D721Med (cell line): ENCODE measurements around the gene SOCS6.

Source experiments
- DNase-seq: peaks from one replicate; pipeline ENCODE4 v3.0.0; 2011; ENCODE audit warnings: low spot score; ENCODE audit not compliant: insufficient read length
- FAIRE-seq: peaks from 2 replicates; lab custom pipeline; 2011; peaks lifted over from hg19 to GRCh38; lab: Jason Lieb, UNC
- TF ChIP-seq, protein P1 (sequence below): IDR thresholded peaks from 2 replicates; pipeline ENCODE4 v1.5.1; 2012; ENCODE audit warnings: mild to moderate bottlenecking, control low read depth; ENCODE audit not compliant: insufficient read depth; ENCODE audit errors: missing control alignments

SOCS6 gene

DNA sequence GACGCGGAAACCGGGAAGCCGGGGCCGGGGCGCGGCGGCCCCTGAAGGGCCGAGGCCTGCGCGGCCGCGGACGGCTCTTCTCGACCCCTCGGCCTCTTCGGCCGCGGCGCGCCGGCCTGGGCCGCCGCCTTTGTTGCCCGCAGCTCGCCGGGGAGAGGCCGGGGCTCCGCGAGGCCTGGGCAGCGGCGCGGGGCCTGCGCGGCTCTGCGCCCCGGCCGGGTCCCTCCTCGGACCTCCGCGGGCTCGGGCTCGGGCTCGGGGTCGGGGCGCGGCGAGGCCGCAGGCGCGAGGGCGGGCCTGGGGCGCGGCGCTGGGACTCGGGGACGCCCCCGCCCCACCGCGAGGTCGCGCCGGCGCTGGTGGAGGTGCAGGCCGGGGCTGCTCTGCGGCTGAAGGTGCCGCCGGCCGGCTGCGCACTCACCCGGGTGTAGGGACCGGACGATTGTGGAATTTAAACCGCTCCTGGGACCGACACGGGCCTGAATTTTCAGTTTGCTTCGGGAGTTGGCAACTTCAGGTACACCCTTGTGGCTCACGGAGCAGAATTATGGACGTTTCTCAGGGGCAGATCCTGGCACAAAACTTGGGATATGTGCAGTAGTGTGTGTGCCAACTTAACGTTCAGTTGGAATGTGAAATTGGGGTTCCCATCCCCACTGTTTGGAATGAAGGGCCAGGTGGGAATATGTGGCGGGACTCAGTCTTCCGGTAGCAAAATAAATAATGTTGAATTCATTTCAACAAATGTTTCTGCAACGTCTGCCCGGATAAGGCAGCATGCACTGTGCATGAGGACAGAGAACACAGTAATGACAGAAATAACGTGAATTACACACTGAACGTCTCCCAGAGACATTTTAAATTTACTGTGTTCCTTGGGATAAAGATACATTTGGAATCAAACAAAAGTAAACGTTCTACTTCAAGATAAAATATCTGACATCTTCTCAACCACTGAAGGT, 787 bp downstream of the SOCS6 start:
- DNase-seq = peak; percentile 67
- FAIRE-seq = peak; percentile 100
- TF ChIP-seq, protein P1, sequence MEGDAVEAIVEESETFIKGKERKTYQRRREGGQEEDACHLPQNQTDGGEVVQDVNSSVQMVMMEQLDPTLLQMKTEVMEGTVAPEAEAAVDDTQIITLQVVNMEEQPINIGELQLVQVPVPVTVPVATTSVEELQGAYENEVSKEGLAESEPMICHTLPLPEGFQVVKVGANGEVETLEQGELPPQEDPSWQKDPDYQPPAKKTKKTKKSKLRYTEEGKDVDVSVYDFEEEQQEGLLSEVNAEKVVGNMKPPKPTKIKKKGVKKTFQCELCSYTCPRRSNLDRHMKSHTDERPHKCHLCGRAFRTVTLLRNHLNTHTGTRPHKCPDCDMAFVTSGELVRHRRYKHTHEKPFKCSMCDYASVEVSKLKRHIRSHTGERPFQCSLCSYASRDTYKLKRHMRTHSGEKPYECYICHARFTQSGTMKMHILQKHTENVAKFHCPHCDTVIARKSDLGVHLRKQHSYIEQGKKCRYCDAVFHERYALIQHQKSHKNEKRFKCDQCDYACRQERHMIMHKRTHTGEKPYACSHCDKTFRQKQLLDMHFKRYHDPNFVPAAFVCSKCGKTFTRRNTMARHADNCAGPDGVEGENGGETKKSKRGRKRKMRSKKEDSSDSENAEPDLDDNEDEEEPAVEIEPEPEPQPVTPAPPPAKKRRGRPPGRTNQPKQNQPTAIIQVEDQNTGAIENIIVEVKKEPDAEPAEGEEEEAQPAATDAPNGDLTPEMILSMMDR = no peak

DNA sequence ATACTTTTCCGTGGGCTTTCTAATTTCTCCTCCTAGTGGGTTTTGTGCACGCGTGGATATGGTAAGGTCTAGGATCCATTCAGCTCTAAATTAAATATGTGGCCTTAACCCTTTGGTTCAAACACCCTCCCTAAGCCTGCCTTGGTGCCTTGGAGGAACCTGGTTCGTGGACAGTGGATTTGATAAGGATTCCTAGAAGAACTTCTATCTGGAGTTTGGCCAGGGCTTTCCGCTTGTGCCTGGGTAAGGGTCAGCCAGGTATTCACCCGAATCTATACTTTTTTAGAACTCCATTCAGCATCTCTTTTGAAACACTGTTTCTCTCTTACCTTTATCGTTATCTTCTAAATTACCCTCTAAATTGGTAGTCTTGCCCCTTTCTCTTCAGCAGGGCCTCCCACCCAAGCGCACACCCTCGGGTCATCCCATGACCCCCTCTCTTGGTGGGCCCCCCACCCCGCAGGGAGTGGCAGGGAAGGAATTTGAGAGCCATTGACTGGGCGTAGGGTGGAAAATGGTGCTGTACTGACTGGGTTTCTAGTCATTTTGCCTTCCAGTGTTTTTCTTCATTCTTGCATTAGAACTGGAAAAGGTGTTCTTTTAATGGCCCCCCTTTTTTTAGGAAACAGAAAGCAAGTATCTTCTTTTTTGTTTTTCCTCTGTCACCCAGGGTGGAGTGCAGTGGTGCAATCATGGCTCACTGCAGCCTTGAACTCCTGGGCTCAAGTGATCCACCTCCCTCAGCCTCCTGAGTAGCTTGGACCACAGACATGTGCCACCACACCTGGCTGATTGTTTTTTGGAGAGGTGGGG, 1.8 kb downstream of the SOCS6 start:
- TF ChIP-seq, protein P1 = no peak
- FAIRE-seq (no peak), DNase-seq (no peak)

DNA sequence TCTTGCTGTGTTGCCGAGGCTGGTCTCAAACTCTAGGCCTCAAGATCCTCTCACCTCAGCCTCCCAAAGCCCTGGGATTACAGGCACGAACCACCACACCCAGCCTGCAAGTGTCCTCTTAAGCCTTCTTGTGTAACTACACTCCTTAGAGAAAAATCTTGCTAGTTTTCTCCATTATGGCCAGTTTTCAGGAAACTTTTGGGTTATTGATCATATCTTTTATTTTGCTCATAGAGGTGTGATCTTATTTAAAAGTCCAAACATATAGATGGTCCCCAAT, 2.4 kb downstream of the SOCS6 start:
- FAIRE-seq (no peak), DNase-seq (no peak)
- TF ChIP-seq, protein P1 = no peak

DNA sequence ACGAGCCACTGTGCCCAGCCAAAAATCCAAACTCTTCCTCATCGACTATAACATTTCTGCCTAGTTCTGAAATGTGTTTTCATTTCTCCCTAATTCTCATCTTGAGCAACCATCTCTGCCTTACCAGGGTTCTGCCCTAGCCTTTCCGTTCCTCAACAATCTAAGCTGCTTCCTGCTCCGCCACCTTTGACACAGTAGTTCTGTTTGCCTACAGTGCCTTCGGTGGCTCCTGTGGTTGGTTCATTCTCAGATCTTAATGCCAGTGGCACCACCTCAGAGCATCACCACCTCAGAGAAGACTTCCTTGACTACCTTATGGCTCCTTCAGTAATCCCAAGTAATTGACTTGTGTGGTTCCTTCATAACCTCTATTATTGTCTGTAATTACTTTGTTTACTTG, 3.8 kb downstream of the SOCS6 start:
- FAIRE-seq (peak; percentile 94), DNase-seq (no peak)
- TF ChIP-seq, protein P1 = no peak

DNA sequence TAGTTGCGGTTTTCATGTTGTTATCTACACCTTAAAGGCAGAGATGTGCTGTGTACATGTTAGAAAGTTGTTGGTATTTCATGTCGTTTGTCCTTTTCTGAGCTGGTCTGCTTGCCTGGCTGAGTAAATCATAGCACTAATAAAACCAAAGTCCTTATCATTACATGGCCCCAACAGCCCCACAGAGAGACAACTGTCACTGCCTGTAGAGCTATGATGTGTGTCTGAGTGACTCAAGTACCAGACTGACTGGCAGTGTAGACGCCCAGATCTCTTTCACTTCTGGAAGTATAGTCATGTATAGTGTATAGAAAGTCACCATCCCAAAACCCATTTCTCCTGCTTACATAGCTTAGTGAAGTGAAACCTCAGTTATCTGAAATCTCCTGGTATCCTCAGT, 4.3 kb downstream of the SOCS6 start:
- FAIRE-seq (peak; percentile 97), DNase-seq (no peak)
- TF ChIP-seq, protein P1 = no peak

DNA sequence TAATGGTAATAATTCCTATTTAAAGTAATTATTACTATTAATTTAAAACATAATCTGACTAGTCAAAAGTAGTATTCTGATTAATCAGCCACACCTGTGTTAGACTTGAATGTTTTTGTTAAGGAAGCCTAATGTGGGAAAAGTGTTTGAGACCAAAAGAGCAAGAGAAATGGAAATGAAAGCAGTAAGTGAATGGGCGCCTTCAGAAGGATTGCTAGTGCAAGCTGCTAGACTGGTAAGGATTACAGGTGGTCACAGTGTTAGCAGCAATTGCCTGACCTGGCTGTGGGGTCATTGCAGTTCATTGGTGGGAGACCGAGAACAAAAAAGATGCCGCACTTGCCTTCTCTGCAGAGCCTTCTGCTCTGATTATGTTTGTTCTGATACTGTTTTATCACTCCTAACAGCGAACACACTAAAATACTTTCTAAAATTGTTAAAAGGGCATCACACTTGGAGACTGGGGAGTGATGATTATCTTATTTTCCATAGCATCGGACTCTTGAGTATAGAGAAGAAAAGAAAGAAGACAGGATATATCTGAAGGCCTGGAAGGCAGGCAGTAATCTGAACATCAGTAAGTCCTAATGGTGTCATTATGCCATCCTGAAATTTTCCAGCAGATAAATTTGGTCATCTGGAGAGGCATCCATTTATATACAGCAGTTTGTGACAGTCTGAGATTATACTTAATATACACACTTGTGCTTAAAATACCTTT, 5.8 kb downstream of the SOCS6 start:
- TF ChIP-seq, protein P1 = no peak
- DNase-seq (no peak), FAIRE-seq (no peak)
